Lower leg skin (tissue), 3 donors: ENCODE results near the gene DNALI1.

Experiments used
- CTCF ChIP-seq, 3 donors: fragments of 450-650 bp; IDR thresholded peaks; one replicate each; pipeline ENCODE4 v1.5.1; 2016; ENCODE audit warnings: antibody characterized with exemption in 3 of 3, mild to moderate bottlenecking in 3 of 3, moderate library complexity in 2 of 3
- POLR2A ChIP-seq, 2 donors: fragments of 450-650 bp; IDR thresholded peaks; one replicate each; pipeline ENCODE4 v1.6.1; 2016 to 2017; ENCODE audit warnings: antibody characterized with exemption in 2 of 2, mild to moderate bottlenecking in 1 of 2, moderate library complexity in 1 of 2

DNA sequence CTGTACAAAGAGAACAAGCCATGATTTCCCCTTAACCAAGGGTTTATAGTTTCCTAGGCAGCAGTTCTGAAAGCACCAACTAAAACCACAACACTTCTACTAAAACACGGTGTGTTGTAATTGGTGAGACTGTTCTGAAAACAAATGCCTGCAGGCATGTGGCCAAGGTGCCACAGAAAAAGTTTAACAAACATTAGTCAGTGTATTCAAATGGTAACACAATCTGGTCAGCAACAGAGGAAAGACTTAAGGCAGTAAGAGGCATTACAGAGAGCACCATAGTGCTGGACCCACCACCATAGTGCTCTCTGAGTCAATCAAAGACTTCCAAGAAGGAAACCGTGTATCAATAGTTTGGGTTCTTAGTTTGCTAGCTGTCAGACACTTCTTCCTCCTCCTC, 19.4 kb upstream of the DNALI1 start:
- TF ChIP-seq POLR2A (IDR thresholded peaks at IDR 0.05) (no peak), CTCF (IDR thresholded peaks at IDR 0.05) (no peak)
